GM12873 (cell line): ENCODE results near the gene DNAJB5.

Experiments used
- CTCF ChIP-seq: IDR thresholded peaks from 2 replicates; pipeline ENCODE4 v1.5.1; 2012; ENCODE audit warnings: low read depth, mild to moderate bottlenecking, moderate library complexity, low read length, control low read depth; ENCODE audit not compliant: insufficient read depth; ENCODE audit errors: missing control alignments

DNAJB5 gene

GRCh38 chr9:35029852-35030251 is 40.3 kb downstream of the DNAJB5 start:
- no peak for TF ChIP-seq CTCF

DNA sequence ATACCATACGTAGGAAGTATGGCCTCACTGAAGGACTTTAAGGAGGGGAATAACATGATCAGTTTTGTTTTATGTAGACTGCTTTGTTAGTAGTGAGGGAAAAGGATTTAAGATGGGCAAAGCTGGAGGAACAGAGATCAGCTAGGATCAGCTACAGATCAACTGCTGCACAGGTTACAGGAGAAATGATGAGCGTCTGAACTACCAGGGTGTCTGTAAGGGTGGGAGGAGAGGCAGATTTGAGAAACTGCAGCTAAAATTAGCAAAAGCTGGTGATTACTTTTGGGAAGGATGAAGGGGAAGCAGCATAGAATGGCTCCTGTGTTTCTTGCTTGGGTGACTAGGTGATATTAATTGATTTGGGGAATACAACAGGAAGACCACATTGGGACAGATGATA is 43.6 kb downstream of the DNAJB5 start:
- TF ChIP-seq CTCF, result no peak

DNA sequence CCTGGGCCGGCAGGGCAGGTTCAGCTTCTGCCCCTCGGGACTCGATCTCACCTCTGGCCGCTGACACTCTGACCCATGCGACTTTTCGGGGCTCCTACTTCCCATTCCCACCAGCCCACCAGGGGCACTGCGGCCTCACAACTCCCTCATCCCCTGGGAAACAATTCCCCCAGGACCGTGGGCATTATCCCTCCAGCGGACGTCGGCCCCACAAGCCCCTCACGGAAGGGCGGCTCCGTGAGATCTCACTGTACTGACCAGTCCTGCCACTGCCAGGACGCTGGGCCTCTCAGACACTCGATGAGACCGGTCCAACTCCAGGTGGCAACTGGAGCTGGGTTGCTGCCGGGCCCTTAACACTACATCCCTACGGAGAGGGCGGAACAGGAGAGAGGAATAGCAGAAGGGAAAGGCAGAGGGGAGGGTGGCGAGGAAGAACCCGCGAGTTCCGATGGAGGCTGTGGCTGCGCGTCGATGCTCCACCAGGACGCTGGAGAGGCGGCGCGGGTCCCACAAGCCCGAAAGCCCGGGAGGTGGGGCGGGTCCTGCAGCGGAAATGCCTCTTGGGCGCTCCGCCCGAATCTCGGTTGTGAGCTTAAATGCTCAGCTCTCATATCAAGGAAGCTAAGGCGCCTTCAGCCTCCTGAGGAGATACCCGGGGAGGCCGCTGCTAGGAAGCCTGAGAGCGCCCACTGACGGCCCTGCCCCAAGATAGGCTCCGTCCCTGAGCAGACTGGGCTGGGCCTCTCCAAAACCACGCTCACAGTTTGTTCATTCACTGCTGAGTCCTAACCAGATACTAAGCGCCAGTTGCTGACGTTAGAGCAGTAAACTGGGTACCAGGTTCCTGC is 46.5 kb downstream of the DNAJB5 start:
- TF ChIP-seq CTCF, result no peak

- no peak for TF ChIP-seq CTCF
Measured at GRCh38 chr9:35042081-35042604, 52.6 kb downstream of the DNAJB5 start.

DNA sequence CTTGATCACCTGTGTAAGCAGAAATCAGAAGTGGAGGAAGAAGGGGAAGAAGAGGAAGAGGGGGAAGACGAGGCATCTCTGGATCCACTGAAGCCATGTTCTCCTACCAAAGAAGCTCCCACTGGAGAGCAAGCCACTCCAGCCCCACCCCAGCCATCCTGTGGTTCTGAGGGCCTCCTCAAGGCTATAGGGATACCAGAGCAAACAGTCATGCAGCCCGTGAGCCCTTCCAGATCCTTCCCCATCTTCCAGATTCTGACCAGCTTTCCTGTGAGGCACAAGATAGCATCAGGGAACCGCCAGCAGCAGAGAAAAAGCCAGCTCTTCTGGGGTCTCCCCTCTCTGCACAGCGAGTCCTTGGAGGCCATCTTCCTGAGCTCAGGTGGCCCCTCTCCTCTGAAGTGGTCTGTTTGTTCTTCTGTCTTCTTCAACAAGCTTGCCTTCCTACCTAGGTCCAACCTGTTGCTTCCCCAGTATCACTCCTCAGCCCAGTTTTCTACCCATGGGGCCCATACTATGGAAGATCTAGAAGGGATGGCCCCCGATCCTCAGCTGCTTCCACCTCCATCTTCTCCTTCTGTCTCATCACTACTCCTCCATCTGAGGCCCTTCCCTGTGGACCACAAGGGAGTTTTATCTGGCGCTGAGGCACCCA is 53.5 kb downstream of the DNAJB5 start:
- no peak for TF ChIP-seq CTCF

DNA sequence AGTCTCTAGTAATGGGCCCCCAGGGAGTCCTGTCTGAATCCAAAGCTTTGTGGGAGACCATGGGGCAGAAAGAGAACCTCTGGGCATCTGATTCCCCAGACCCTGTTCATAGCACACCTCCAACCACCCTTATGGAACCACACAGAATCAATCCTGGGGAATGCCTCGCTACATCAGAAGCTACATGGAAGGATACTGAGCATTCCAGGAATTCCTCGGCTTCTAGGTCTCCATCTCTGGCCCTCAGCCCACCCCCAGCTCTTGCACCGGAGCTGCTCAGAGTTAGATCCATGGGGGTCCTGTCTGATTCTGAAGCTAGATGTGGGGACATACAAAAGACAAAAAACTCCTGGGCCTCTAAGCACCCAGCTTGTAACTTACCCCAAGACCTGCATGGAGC is 54.5 kb downstream of the DNAJB5 start:
- TF ChIP-seq CTCF, result no peak
